Ovary (tissue), 3 donors: Measurements from ENCODE around the gene RNU11.
"Not testable (repeated sequence)": the region's sequence is repeated elsewhere in the genome, so short reads cannot be mapped to it uniquely, and the experiment has no call there.

ENCODE experiments used
- CTCF ChIP-seq, 3 donors: fragments of 450-650 bp in 2 of 3; fragments of 200-600 bp in 1 of 3; IDR thresholded peaks; one replicate each; pipeline versions ENCODE4 v1.5.1 to v1.8.0; 2016 to 2022; ENCODE audit warnings: antibody characterized with exemption in 3 of 3, mild to moderate bottlenecking in 1 of 3
- EP300 ChIP-seq: sonication (generic); formaldehyde crosslinking; IDR thresholded peaks from one replicate; pipeline ENCODE4 v1.6.1; 2017; ENCODE audit warnings: antibody characterized with exemption
- POLR2A ChIP-seq: fragments of 450-650 bp; IDR thresholded peaks from one replicate; pipeline ENCODE4 v1.6.1; 2017; ENCODE audit warnings: antibody characterized with exemption, mild to moderate bottlenecking, moderate library complexity
- donor health status: DM: no; HTN: no; CAD: no.

- TF ChIP-seq CTCF (IDR thresholded peaks at IDR 0.05); POLR2A; EP300: not testable (repeated sequence)
Observed at GRCh38 chr1:28653870-28654269, 5.5 kb downstream of the RNU11 start.
